Esophagus (tissue), 2 donors: ENCODE data around the gene TTYH1. TPM values are rescaled to one million over a fixed set of nuclear protein-coding genes. Genes with fewer than 3 reads are reported as not detected.
A peak's percentile ranks its signal among the peaks of the same experiment; 100 is the strongest.

ENCODE experiments used
- H3K27ac ChIP-seq, 2 donors: one replicate each; pipeline ENCODE4 v1.5.1; 2013; ENCODE audit warnings: low read depth in 2 of 2, mild to moderate bottlenecking in 2 of 2, inconsistent platforms in 1 of 2, low read length in 1 of 2, moderate library complexity in 1 of 2
- H3K27me3 ChIP-seq, 2 donors: one replicate each; pipeline ENCODE4 v1.6.1; 2013; ENCODE audit warnings: low read length in 2 of 2, control low read depth in 1 of 2, mild to moderate bottlenecking in 1 of 2; ENCODE audit not compliant: insufficient read depth in 2 of 2, control insufficient read depth in 1 of 2
- H3K36me3 ChIP-seq, 2 donors: one replicate each; pipeline ENCODE4 v1.6.1; 2013; ENCODE audit warnings: low read length in 1 of 2; ENCODE audit not compliant: control insufficient read depth in 2 of 2, insufficient read depth in 2 of 2
- H3K4me1 ChIP-seq, 2 donors: one replicate each; pipeline ENCODE4 v1.6.1; 2013; ENCODE audit warnings: low read length in 1 of 2; ENCODE audit not compliant: control insufficient read depth in 2 of 2, insufficient read depth in 2 of 2
- H3K4me3 ChIP-seq, 2 donors: one replicate each; pipeline ENCODE4 v1.5.1; 2013; ENCODE audit warnings: low read length in 2 of 2, mild to moderate bottlenecking in 2 of 2, low read depth in 1 of 2, moderate library complexity in 1 of 2
- H3K9me3 ChIP-seq, 2 donors: one replicate each; pipeline ENCODE4 v1.6.1; 2013; ENCODE audit warnings: mild to moderate bottlenecking in 2 of 2, low read depth in 1 of 2, low read length in 1 of 2, moderate library complexity in 1 of 2; ENCODE audit not compliant: control insufficient read depth in 2 of 2, insufficient read depth in 1 of 2
- WGBS, 2 donors: extraction: QIAGEN DNeasy Blood & Tissue Kit; methylation state at CpG; one replicate each; pipeline ENCODE4 v1.1.7; 2013; 5-methylcytosine and 5-hydroxymethylcytosine counted together
- polyA plus RNA-seq, 2 donors: library from polyadenylated mRNA; stranded (reverse); fragments of 200-250 nt; gene quantifications; one replicate each; pipeline ENCODE4 v1.2.3, GENCODE V29; 2013
- donor health status: healthy with polysubstance abuse.
- donor health status: Bipolar disorder and iron deficiency.

TTYH1 gene
- polyA plus RNA-seq, 2 donors: 0.82 to 3.7 TPM

DNA sequence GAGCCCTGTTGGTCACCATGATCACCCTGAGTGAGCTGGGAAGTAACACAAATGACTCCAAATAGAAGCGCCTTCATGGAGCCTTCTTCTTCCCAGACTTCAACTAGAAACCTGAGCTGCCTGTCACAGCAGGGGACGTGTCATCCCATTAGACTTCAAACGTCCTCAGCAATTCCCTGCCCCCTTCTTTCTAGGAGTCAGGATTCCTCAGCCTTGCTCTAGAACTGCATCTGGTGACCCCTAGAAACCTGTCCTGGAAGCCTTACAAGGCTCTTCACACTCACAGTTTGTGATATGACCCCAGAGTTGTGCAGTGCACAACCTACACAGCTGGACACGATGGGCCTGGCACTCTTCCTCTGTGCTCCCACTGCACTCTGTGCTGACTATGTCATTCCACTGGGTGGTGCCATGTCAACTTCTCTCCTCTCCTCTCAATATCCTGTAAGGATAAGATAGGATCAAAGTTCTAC is 23.6 kb upstream of the TTYH1 start:
- Histone ChIP-seq H3K27ac (no peak overlapping the region), H3K4me3 (no peak overlapping the region), H3K4me1 (peaks cover 0 to 2% of the 10 kb centered on the region in 2 donors), H3K27me3 (no peaks in the 10 kb centered on the region), H3K9me3 (no peaks in the 10 kb centered on the region), H3K36me3 (no peaks in the 10 kb centered on the region)
- 31 to 34% methylated on average over 4 of the region's 4 CpGs for WGBS, 2 donors

DNA sequence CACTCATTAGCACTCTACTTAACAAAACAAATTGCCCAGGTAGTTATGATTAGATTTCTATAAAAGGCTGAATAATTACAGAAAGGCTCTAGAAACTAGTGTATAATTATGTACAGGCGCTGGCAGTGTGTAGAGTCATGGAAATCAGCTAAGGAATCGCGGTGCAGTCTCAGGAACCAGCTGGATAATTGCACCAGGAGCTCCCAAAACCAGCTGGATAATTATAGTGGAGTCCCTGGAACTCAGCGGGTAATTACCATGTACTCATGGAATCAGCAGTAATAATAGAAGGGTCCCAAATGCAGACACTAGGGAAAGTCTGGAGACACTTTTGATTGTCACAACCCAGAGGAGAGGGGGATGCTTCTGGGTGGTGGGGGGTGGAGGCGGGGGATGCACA is 23.2 kb upstream of the TTYH1 start:
- H3K36me3 ChIP-seq: no peaks in the 10 kb centered on the region
- no peak overlapping the region for H3K27ac ChIP-seq
- H3K4me3 ChIP-seq: no peak overlapping the region
- WGBS, 2 donors: 74 to 79% methylated on average over 5 of the region's 5 CpGs
- H3K4me1 ChIP-seq: peaks cover 0 to 2% of the 10 kb centered on the region in 2 donors
- no peaks in the 10 kb centered on the region for H3K27me3 ChIP-seq
- no peaks in the 10 kb centered on the region for H3K9me3 ChIP-seq

- 81 to 84% methylated on average over 16 of the region's 16 CpGs for WGBS, 2 donors
- H3K36me3 ChIP-seq: no peaks in the 10 kb centered on the region
- H3K27me3 ChIP-seq: no peaks in the 10 kb centered on the region
- no peaks in the 10 kb centered on the region for H3K4me1 ChIP-seq
- no peak overlapping the region for H3K27ac ChIP-seq
- no peak overlapping the region for H3K4me3 ChIP-seq
- no peaks in the 10 kb centered on the region for H3K9me3 ChIP-seq
Observed at GRCh38 chr19:54393381-54393780, 21.9 kb upstream of the TTYH1 start.

GRCh38 chr19:54395685-54396084 is 19.6 kb upstream of the TTYH1 start:
- Histone ChIP-seq H3K27me3 (no peaks in the 10 kb centered on the region), H3K4me3 (no peak overlapping the region), H3K27ac (no peak overlapping the region), H3K9me3 (no peaks in the 10 kb centered on the region), H3K4me1 (no peaks in the 10 kb centered on the region), H3K36me3 (no peaks in the 10 kb centered on the region)
- 77 to 80% methylated on average over 8 of the region's 8 CpGs for WGBS, 2 donors

GRCh38 chr19:54399189-54399588 is 16.1 kb upstream of the TTYH1 start:
- Histone ChIP-seq H3K4me3 (no peak overlapping the region), H3K4me1 (peaks cover 0 to 3% of the 10 kb centered on the region in 2 donors), H3K9me3 (peaks cover 0 to 2% of the 10 kb centered on the region in 2 donors), H3K27ac (peak overlapping the region; percentile 40 to 78), H3K36me3 (no peaks in the 10 kb centered on the region), H3K27me3 (no peaks in the 10 kb centered on the region)
- 45 to 59% methylated on average over 2 of the region's 2 CpGs for WGBS, 2 donors

GRCh38 chr19:54400913-54401312 is 14.4 kb upstream of the TTYH1 start:
- peaks cover 0 to 3% of the 10 kb centered on the region in 2 donors for H3K4me1 ChIP-seq
- no peak overlapping the region for H3K27ac ChIP-seq
- H3K27me3 ChIP-seq: no peaks in the 10 kb centered on the region
- H3K9me3 ChIP-seq: peaks cover 0 to 2% of the 10 kb centered on the region in 2 donors
- H3K4me3 ChIP-seq: no peak overlapping the region
- H3K36me3 ChIP-seq: no peaks in the 10 kb centered on the region
- 43 to 66% methylated on average over 6 of the region's 6 CpGs for WGBS, 2 donors

DNA sequence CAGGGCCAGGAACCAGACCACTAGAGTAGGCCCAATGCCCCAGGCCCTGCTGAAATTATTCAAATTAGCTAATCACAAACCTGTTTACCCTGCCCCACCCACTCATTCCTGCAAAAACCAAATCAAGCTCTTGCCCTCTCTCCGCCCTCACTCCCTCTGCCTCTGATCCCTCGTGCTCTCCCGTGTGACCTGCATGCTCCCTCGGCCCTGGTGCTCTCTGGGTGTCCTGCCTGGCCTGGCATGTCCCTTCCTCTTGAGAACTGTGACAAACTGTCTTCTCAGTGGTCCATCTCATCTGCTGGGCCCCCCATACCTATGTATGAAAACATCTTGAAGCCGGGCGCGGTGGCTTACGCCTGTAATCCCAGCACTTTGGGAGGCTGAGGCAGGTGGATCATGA is 12.2 kb upstream of the TTYH1 start:
- Histone ChIP-seq H3K27ac (no peak overlapping the region), H3K9me3 (peaks cover 0 to 2% of the 10 kb centered on the region in 2 donors), H3K36me3 (no peaks in the 10 kb centered on the region), H3K4me3 (no peak overlapping the region), H3K27me3 (no peaks in the 10 kb centered on the region), H3K4me1 (peaks cover 0 to 3% of the 10 kb centered on the region in 2 donors)
- WGBS, 2 donors: 76 to 86% methylated on average over 8 of the region's 8 CpGs

DNA sequence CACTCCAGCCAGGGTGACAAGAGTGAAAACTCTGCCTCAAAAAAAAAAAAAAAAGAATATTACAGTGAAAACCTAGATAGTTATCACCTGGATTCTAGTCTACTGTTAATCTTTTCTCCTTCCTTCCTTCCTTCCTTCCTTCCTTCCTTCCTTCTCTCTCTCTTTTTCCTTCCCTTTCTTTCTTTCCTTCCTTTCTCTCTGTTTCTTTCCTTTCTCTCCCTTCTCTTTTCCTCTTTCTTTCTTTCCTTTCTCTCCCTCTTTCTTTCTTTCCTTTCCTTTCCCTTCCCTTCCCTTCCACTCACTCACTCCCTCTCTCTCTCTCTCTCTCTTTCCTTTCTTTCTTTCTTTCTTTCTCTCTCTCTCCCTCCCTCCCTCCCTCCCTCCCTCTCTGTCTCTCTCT is 9.6 kb upstream of the TTYH1 start:
- Histone ChIP-seq H3K27ac (no peak overlapping the region), H3K9me3 (peaks cover 0 to 2% of the 10 kb centered on the region in 2 donors), H3K4me1 (peaks cover 0 to 3% of the 10 kb centered on the region in 2 donors), H3K27me3 (no peaks in the 10 kb centered on the region), H3K4me3 (no peak overlapping the region), H3K36me3 (no peaks in the 10 kb centered on the region)

- Histone ChIP-seq H3K4me3 (no peak overlapping the region), H3K27me3 (no peaks in the 10 kb centered on the region), H3K27ac (no peak overlapping the region), H3K36me3 (no peaks in the 10 kb centered on the region), H3K4me1 (peaks cover 0 to 3% of the 10 kb centered on the region in 2 donors), H3K9me3 (peaks cover 0 to 2% of the 10 kb centered on the region in 2 donors)
- 87 to 89% methylated on average over 7 of the region's 7 CpGs for WGBS, 2 donors
Observed at GRCh38 chr19:54407780-54408179, 7.5 kb upstream of the TTYH1 start.

GRCh38 chr19:54408456-54409026 is 6.7 kb upstream of the TTYH1 start:
- no peak overlapping the region for H3K27ac ChIP-seq
- no peaks in the 10 kb centered on the region for H3K36me3 ChIP-seq
- H3K4me1 ChIP-seq: no peaks in the 10 kb centered on the region
- H3K9me3 ChIP-seq: no peaks in the 10 kb centered on the region
- WGBS, 2 donors: 75 to 85% methylated on average over 9 of the region's 9 CpGs
- H3K4me3 ChIP-seq: no peak overlapping the region
- no peaks in the 10 kb centered on the region for H3K27me3 ChIP-seq
